Activated CD8-positive, alpha-beta memory T cell treated with anti-CD3 and anti-CD28 coated beads, Interleukin-2, amount 50 U/mL, for 4 hours (primary cell): ENCODE measurements around the gene RAD52.

Experiments
- DNase-seq: peaks from one replicate; pipeline ENCODE4 v3.0.0-alpha.2; 2020

RAD52 gene

GRCh38 chr12:863285-863684, 86.2 kb downstream of the RAD52 start:
- no peak for DNase-seq

- no peak for DNase-seq
Measured at GRCh38 chr12:862303-862911, 87.1 kb downstream of the RAD52 start.
